ENCODE results near the gene UBE2L5.

DNA sequence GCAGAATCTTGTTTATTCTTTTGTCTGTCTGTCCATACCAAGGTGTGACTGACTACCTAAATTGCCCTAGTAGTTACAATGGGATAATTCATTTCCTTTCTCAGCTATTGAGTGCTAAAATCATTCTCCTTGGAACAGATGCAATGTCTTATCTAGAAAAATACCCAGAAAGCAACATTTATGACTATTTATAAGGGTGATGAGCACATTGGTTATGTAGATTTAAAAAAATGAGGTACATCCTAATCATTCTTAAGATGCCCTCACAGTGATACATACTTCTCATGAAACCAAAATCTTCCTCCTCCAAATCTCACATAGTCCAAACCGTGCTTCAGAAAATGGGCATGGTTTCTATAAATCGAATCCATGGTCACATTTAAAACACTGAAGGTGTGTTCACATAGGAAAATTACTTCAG lies 11.6 kb upstream of the UBE2L5 start:
- TF ChIP-seq, protein P1, sequence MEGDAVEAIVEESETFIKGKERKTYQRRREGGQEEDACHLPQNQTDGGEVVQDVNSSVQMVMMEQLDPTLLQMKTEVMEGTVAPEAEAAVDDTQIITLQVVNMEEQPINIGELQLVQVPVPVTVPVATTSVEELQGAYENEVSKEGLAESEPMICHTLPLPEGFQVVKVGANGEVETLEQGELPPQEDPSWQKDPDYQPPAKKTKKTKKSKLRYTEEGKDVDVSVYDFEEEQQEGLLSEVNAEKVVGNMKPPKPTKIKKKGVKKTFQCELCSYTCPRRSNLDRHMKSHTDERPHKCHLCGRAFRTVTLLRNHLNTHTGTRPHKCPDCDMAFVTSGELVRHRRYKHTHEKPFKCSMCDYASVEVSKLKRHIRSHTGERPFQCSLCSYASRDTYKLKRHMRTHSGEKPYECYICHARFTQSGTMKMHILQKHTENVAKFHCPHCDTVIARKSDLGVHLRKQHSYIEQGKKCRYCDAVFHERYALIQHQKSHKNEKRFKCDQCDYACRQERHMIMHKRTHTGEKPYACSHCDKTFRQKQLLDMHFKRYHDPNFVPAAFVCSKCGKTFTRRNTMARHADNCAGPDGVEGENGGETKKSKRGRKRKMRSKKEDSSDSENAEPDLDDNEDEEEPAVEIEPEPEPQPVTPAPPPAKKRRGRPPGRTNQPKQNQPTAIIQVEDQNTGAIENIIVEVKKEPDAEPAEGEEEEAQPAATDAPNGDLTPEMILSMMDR (IDR thresholded peaks at IDR 0.05): no peak
- no peak for TF ChIP-seq POLR2A (IDR thresholded peaks at IDR 0.05)
- TF ChIP-seq POLR2AphosphoS5 (IDR thresholded peaks at IDR 0.05; ENCODE audit: insufficient read depth in 1 of 2, low read depth in 1 of 2): no peak

All from vagina (tissue), 2 donors.